HepG2 (cell line): Measurements from ENCODE around the gene FAM222A. TPM values are rescaled to one million over a fixed set of nuclear protein-coding genes. Genes with fewer than 3 reads are reported as not detected.

Source experiments
- ATAC-seq: fragments of 200-7000 bp; cut with Tn5 transposase; 3 replicates; pipeline ENCODE4 v1.9.1; 2020; ENCODE audit warnings: mild to moderate bottlenecking, moderate library complexity
- BruUV-seq: library from RNA; stranded (reverse); fragments of 400-500 nt; replicated peaks from 2 replicates; lab custom pipeline; 2021; lab: Mats Ljungman, UMichigan
- CTCF ChIA-PET: fragments of 300-600 bp; formaldehyde crosslinking; extraction: SDS; loops from one replicate; lab custom pipeline; 2021; ENCODE audit warnings: low total read pairs, inconsistent platforms, low intra/inter-chr PET ratio; lab: Yijun Ruan, JAX
- POLR2A ChIA-PET: fragments of 350-600 bp; sonication (Branson Sonifier 250); formaldehyde crosslinking; loops from one replicate; lab custom pipeline; 2020; ENCODE audit warnings: antibody characterized with exemption, inconsistent platforms; lab: Yijun Ruan, JAX
- DNase-seq: peaks from one replicate; pipeline ENCODE4 v3.0.0-alpha.2; 2015; ENCODE audit warnings: low spot score
- FAIRE-seq: peaks from 3 replicates; lab custom pipeline; 2011; peaks lifted over from hg19 to GRCh38; lab: Jason Lieb, UNC
- H2AFZ ChIP-seq: one replicate; pipeline ENCODE4 v1.6.1; 2011; ENCODE audit warnings: low read length, inconsistent platforms
- H3K27ac ChIP-seq: fragments of 300-600 bp; 3 replicates; pipeline ENCODE4 v1.8.0; 2011; ENCODE audit warnings: mixed run types, mild to moderate bottlenecking, mixed read lengths, low read length, inconsistent platforms; ENCODE audit not compliant: insufficient read depth; ENCODE audit errors: extremely low read length
- H3K27me3 ChIP-seq, 2 experiments: fragments of 200-600 bp in 1 of 2; 2 replicates in 1 of 2; 3 replicates in 1 of 2; pipeline versions ENCODE4 v1.6.0 to v1.8.0; 2011; ENCODE audit warnings: low read length in 2 of 2, mild to moderate bottlenecking in 2 of 2, moderate library complexity in 2 of 2, inconsistent platforms in 1 of 2; ENCODE audit not compliant: insufficient read depth in 2 of 2, control insufficient read depth in 1 of 2
- H3K36me3 ChIP-seq, 2 experiments: fragments of 200-600 bp in 1 of 2; replicated peaks in 1 of 2; 2 replicates in 1 of 2; 3 replicates in 1 of 2; pipeline versions ENCODE4 v1.5.1 to v1.8.0; 2011; ENCODE audit warnings: low read length in 2 of 2, inconsistent platforms in 1 of 2; ENCODE audit not compliant: insufficient read depth in 2 of 2, control insufficient read depth in 1 of 2
- H3K4me1 ChIP-seq: 2 replicates; pipeline ENCODE4 v1.5.1; 2012; ENCODE audit warnings: low read length, inconsistent platforms; ENCODE audit not compliant: insufficient read depth
- H3K4me2 ChIP-seq: 2 replicates; pipeline ENCODE4 v1.6.0; 2011; ENCODE audit warnings: low read depth, low read length, inconsistent platforms
- H3K4me3 ChIP-seq, 3 experiments: fragments of 200-600 bp in 1 of 3; sonication (generic), shearing (Covaris generic) in 1 of 3; replicated peaks in 1 of 3; 2 replicates each; pipeline ENCODE4 v1.5.1; 2011 to 2016; ENCODE audit warnings: low read length in 3 of 3, inconsistent platforms in 2 of 3, low read depth in 2 of 3, mild to moderate bottlenecking in 2 of 3, control low read depth in 1 of 3, mixed read lengths in 1 of 3; ENCODE audit not compliant: insufficient read depth in 1 of 3
- H3K79me2 ChIP-seq: one replicate; pipeline ENCODE4 v1.6.1; 2011; ENCODE audit warnings: low read length, inconsistent platforms; ENCODE audit not compliant: insufficient read depth
- H3K9ac ChIP-seq: 2 replicates; pipeline ENCODE4 v1.6.0; 2011; ENCODE audit warnings: mild to moderate bottlenecking, low read depth, low read length, inconsistent platforms; ENCODE audit not compliant: insufficient read depth
- H3K9me3 ChIP-seq: 2 replicates; pipeline ENCODE4 v1.5.1; 2012; ENCODE audit warnings: mild to moderate bottlenecking, low read length
- H4K20me1 ChIP-seq: 2 replicates; pipeline ENCODE4 v1.6.0; 2011; ENCODE audit warnings: inconsistent platforms, mild to moderate bottlenecking, low read length, moderate library complexity; ENCODE audit not compliant: insufficient read depth
- ATF4 ChIP-seq, 2 experiments: fragments of 450-650 bp in 1 of 2; sonication (generic) in 1 of 2; formaldehyde crosslinking; IDR thresholded peaks; 2 replicates each; pipeline versions ENCODE4 v1.5.0 to v1.8.0; 2020 to 2022; ENCODE audit warnings: mild to moderate bottlenecking in 1 of 2, missing genetic modification reagents in 1 of 2
- ELF1 ChIP-seq: sonication (generic); formaldehyde crosslinking; IDR thresholded peaks from 2 replicates; pipeline ENCODE4 v1.4.0; 2020; ENCODE audit warnings: missing genetic modification reagents
- FOXM1 ChIP-seq: sonication (generic); formaldehyde crosslinking; IDR thresholded peaks from 2 replicates; pipeline ENCODE4 v1.5.0; 2020; ENCODE audit warnings: missing genetic modification reagents
- HOXA3 ChIP-seq: sonication (generic); formaldehyde crosslinking; IDR thresholded peaks from 2 replicates; pipeline ENCODE4 v1.5.0; 2020; ENCODE audit warnings: missing genetic modification reagents
- KDM5B ChIP-seq: sonication (generic); formaldehyde crosslinking; IDR thresholded peaks from 2 replicates; pipeline ENCODE4 v1.4.0; 2020; ENCODE audit warnings: missing genetic modification reagents, mild to moderate bottlenecking, borderline replicate concordance
- PAF1 ChIP-seq: IDR thresholded peaks from 2 replicates; pipeline ENCODE4 v1.6.1; 2016; ENCODE audit warnings: missing genetic modification reagents, missing compliant biosample characterization
- RBM39 ChIP-seq: fragments of 200-400 bp; formaldehyde crosslinking; IDR thresholded peaks from one replicate; pipeline ENCODE4 v1.6.1; 2018; ENCODE audit warnings: antibody characterized with exemption, mild to moderate bottlenecking, low read depth, low read length; ENCODE audit not compliant: poor library complexity, severe bottlenecking
- SMARCC2 ChIP-seq: fragments of 450-650 bp; IDR thresholded peaks from 2 replicates; pipeline ENCODE4 v1.6.1; 2017; ENCODE audit warnings: antibody characterized with exemption, mild to moderate bottlenecking
- SNAPC5 ChIP-seq: sonication (generic); formaldehyde crosslinking; IDR thresholded peaks from 2 replicates; pipeline ENCODE4 v1.8.1; 2023; ENCODE audit warnings: mild to moderate bottlenecking, missing genetic modification reagents, borderline replicate concordance
- WIZ ChIP-seq: sonication (generic); formaldehyde crosslinking; IDR thresholded peaks from 2 replicates; pipeline ENCODE4 v1.5.1; 2020; ENCODE audit warnings: mild to moderate bottlenecking, missing genetic modification reagents
- ZBTB3 ChIP-seq: sonication (generic); formaldehyde crosslinking; IDR thresholded peaks from 2 replicates; pipeline ENCODE4 v1.4.0; 2020; ENCODE audit warnings: low read depth, mild to moderate bottlenecking, moderate library complexity, missing genetic modification reagents, borderline replicate concordance
- ZNF251 ChIP-seq: sonication (generic); formaldehyde crosslinking; IDR thresholded peaks from 2 replicates; pipeline ENCODE4 v1.9.0; 2021; ENCODE audit warnings: mild to moderate bottlenecking, missing genetic modification reagents
- ZNF335 ChIP-seq: sonication (generic); formaldehyde crosslinking; IDR thresholded peaks from 2 replicates; pipeline ENCODE4 v1.4.0; 2020; ENCODE audit warnings: missing genetic modification reagents
- ZNF33A ChIP-seq: sonication (generic); formaldehyde crosslinking; IDR thresholded peaks from 2 replicates; pipeline ENCODE4 v1.5.1; 2020; ENCODE audit warnings: missing genetic modification reagents, mild to moderate bottlenecking, moderate library complexity, borderline replicate concordance
- WGBS: methylation state at CpG from one replicate; pipeline ENCODE4 v1.1.6; 2017; ENCODE audit warnings: low lambda C conversion rate; 5-methylcytosine and 5-hydroxymethylcytosine counted together
- in situ Hi-C: cut with HindIII; loops from 2 replicates; pipeline ENCODE4 v1.10.0; 2017; ENCODE audit warnings: low pct_unique_long_range_greater_than_20kb; ENCODE audit not compliant: extremely low pct_ligation_motif_present
- intact Hi-C: fragments of 100-400 bp; cut with micrococcal nuclease; formaldehyde crosslinking; loops from one replicate; pipeline ENCODE4 v1.10.0; 2022; ENCODE audit not compliant: unreplicated experiment
- polyA plus RNA-seq, 8 experiments: library from polyadenylated mRNA; depleted of rRNA in 3 of 8; stranded (reverse) in 7 of 8; unstranded in 1 of 8; fragments of >200 nt; fragmentation: Illumina TruSeq in 4 of 8; extraction: Trizol in 4 of 8; gene quantifications; 2 replicates each; pipeline versions ENCODE4 v1.2.1 to v1.2.3, GENCODE V29; 2011 to 2016; ENCODE audit warnings: low read depth in 4 of 8, missing spikeins in 1 of 8, mixed read lengths in 1 of 8; ENCODE audit not compliant: insufficient read depth in 1 of 8
- total RNA-seq, 5 experiments: library from RNA; depleted of rRNA; stranded (reverse); fragments of >200 nt; fragmentation: Illumina TruSeq; extraction: Trizol; gene quantifications; 2 replicates each; pipeline ENCODE4 v1.2.3, GENCODE V29; 2016; ENCODE audit warnings: low read depth in 1 of 5
- TF ChIP-seq, protein P1 (sequence below): sonication (generic); formaldehyde crosslinking; IDR thresholded peaks from 2 replicates; pipeline ENCODE4 v1.8.0; 2023; ENCODE audit warnings: mild to moderate bottlenecking, missing genetic modification reagents
- TF ChIP-seq, protein P2 (sequence below): sonication (generic); formaldehyde crosslinking; IDR thresholded peaks from 2 replicates; pipeline ENCODE4 v1.9.0; 2021; ENCODE audit warnings: missing genetic modification reagents, borderline replicate concordance

FAM222A gene
- total and polyA plus RNA-seq, 2 of the 13 experiments (the other 11 are each of a cell fraction or from before 2014, with no cell fraction given), result 2.7 to 9.6 TPM

DNA sequence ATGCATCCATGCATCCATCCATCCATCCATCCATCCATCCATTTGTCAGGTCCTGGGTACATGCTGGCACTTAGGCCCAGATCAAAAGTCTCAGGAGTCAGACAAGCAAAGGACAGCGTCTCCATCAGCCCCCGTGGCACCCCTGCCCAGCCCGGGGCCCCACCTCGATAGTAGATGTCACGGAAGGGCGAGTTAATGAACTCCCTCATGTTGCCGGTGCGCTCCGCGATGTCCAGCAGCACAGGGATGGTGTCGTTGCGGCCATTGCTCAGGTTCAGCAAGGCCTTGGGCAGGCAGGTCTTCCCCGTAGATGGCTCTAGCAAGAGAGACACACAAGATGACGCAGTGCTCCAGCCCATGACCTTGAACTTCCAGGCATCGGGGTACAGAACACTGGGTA lies 89.2 kb downstream of the FAM222A start (continued):
- TF ChIP-seq ATF4 (CRISPR knock-in tag; IDR thresholded peaks at IDR 0.05), result no peak
- TF ChIP-seq ZBTB3 (CRISPR knock-in tag), result no peak
- TF ChIP-seq, protein P1, sequence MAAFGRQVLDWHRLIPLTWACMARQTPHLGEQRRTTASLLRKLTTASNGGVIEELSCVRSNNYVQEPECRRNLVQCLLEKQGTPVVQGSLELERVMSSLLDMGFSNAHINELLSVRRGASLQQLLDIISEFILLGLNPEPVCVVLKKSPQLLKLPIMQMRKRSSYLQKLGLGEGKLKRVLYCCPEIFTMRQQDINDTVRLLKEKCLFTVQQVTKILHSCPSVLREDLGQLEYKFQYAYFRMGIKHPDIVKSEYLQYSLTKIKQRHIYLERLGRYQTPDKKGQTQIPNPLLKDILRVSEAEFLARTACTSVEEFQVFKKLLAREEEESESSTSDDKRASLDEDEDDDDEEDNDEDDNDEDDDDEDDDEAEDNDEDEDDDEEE (CRISPR knock-in tag), result no peak
- no peak for TF ChIP-seq ZNF33A
- no peak for TF ChIP-seq ELF1 (CRISPR knock-in tag)
- no peak for TF ChIP-seq FOXM1 (CRISPR knock-in tag)

GRCh38 chr12:109803678-109804077 lies 90.1 kb downstream of the FAM222A start:
- no peaks in the 10 kb centered on the region for H3K9me3 ChIP-seq
- no peak for FAIRE-seq
- TF ChIP-seq SMARCC2 (no peak), PAF1 (no peak), SNAPC5 (CRISPR knock-in tag) (no peak), ZNF335 (CRISPR knock-in tag) (no peak), HOXA3 (CRISPR knock-in tag) (no peak), ZNF251 (CRISPR knock-in tag) (no peak), WIZ (CRISPR knock-in tag) (no peak), RBM39 (no peak), KDM5B (CRISPR knock-in tag) (no peak)
- TF ChIP-seq, protein P2, sequence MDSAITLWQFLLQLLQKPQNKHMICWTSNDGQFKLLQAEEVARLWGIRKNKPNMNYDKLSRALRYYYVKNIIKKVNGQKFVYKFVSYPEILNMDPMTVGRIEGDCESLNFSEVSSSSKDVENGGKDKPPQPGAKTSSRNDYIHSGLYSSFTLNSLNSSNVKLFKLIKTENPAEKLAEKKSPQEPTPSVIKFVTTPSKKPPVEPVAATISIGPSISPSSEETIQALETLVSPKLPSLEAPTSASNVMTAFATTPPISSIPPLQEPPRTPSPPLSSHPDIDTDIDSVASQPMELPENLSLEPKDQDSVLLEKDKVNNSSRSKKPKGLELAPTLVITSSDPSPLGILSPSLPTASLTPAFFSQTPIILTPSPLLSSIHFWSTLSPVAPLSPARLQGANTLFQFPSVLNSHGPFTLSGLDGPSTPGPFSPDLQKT, result no peak
- TF ChIP-seq, all 625 proteins: peak for 0
- Histone ChIP-seq H3K4me1 (peaks cover 5% of the 10 kb centered on the region; the same call in 1 of the 2 replicates), H3K27me3 (no peaks in the 10 kb centered on the region), H2AFZ (no peak overlapping the region), H3K27ac (no peak overlapping the region), H4K20me1 (0 out of 2 replicates have a peak, but pooled peaks cover 3% of the 10 kb centered on the region), H3K36me3 (no peaks in the 10 kb centered on the region), H3K79me2 (no peaks in the 10 kb centered on the region), H3K4me2 (no peak overlapping the region), H3K4me3 (no peak overlapping the region), H3K9ac (no peak overlapping the region)
- BruUV-seq, result no TSS peak
- intact Hi-C loops (no loop called here), in situ Hi-C loops (loop anchor here (5.0 kb wide), 1 partner anchor 39 kb away; no protein-coding TSS in a partner anchor)
- ATAC-seq (no peak), DNase-seq (no peak)
- CTCF ChIA-PET, result interaction anchor here (4.3 kb wide), 1 partner anchor 41 kb away, joined by 61 read pairs; no protein-coding TSS in a partner anchor
- POLR2A ChIA-PET, result no interaction called here
- 61% methylated on average over 3 of the region's 3 CpGs for WGBS
